Measurements from ENCODE around the gene ITGA4. TPM values are rescaled to one million over a fixed set of nuclear protein-coding genes. Genes with fewer than 3 reads are reported as not detected.
A peak's percentile ranks its signal among the peaks of the same experiment; 100 is the strongest.

ITGA4 gene
- total and polyA plus RNA-seq, 2 of the 13 experiments (the other 11 are each of a cell fraction or from before 2014, with no cell fraction given) = not detected

DNA sequence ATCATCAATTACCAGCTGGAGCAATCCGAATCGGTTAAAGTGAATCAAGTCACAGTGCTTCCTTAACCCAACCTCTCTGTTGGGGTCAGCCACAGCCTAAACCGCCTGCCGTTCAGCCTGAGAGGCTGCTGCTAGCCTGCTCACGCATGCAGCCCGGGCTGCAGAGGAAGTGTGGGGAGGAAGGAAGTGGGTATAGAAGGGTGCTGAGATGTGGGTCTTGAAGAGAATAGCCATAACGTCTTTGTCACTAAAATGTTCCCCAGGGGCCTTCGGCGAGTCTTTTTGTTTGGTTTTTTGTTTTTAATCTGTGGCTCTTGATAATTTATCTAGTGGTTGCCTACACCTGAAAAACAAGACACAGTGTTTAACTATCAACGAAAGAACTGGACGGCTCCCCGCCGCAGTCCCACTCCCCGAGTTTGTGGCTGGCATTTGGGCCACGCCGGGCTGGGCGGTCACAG, 496 bp upstream of the ITGA4 start:
- CTCF ChIA-PET (ENCODE audit: low intra/inter-chr PET ratio, low total read pairs) = interaction anchor here (1.2 kb wide), 1 partner anchor 352 kb away, joined by 5 read pairs; no protein-coding TSS in a partner anchor
- H4K20me1 ChIP-seq (ENCODE audit: insufficient read depth, low read length) = no peaks in the 10 kb centered on the region
- no peak for DNase-seq (ENCODE audit: low spot score)
- no peaks in the 10 kb centered on the region for H3K36me3 ChIP-seq (replicated peaks in 1 of 2; ENCODE audit: control insufficient read depth in 1 of 2, insufficient read depth in 2 of 2, low read length in 2 of 2)
- ATAC-seq = peak; percentile 42
- H3K9me3 ChIP-seq (ENCODE audit: low read length) = no peaks in the 10 kb centered on the region
- in situ Hi-C loops (cut with HindIII; ENCODE audit: extremely low pct_ligation_motif_present, low pct_unique_long_range_greater_than_20kb) = no loop called here
- WGBS (ENCODE audit: low lambda C conversion rate) = 44% methylated on average over 17 of the region's 17 CpGs
- H3K4me3 ChIP-seq (replicated peaks in 1 of 3; ENCODE audit: insufficient read depth in 1 of 3, low read depth in 2 of 3, low read length in 3 of 3) = no peak overlapping the region
- no peaks in the 10 kb centered on the region for H3K79me2 ChIP-seq (ENCODE audit: insufficient read depth, low read length)
- no peak overlapping the region for H2AFZ ChIP-seq (ENCODE audit: low read length)
- FAIRE-seq = no peak
- H3K4me1 ChIP-seq (ENCODE audit: insufficient read depth, low read length) = no peaks in the 10 kb centered on the region
- no TSS peak for BruUV-seq (replicated peaks)
- POLR2A ChIA-PET = no interaction called here
- H3K4me2 ChIP-seq (ENCODE audit: low read depth, low read length) = no peak overlapping the region
- no peak overlapping the region for H3K9ac ChIP-seq (ENCODE audit: insufficient read depth, low read depth, low read length)
- H3K27me3 ChIP-seq (ENCODE audit: control insufficient read depth in 1 of 2, insufficient read depth in 2 of 2, low read length in 2 of 2) = peaks cover 0 to 20% of the 10 kb centered on the region in 2 experiments; a peak in 2 of 5 replicates
- H3K27ac ChIP-seq (ENCODE audit: extremely low read length, insufficient read depth, low read length) = no peak overlapping the region
- intact Hi-C loops (cut with micrococcal nuclease; ENCODE audit: unreplicated experiment) = loop anchor here (2.0 to 5.0 kb wide), 2 partner anchors 52 to 936 kb away; no protein-coding TSS in a partner anchor
- TF ChIP-seq HES4 (CRISPR knock-in tag; IDR thresholded peaks at IDR 0.05; ENCODE audit: borderline replicate concordance) (no peak), THAP11 (CRISPR knock-in tag; IDR thresholded peaks at IDR 0.05) (no peak), ZNF235 (CRISPR knock-in tag; IDR thresholded peaks at IDR 0.05; ENCODE audit: borderline replicate concordance) (no peak), GFI1 (CRISPR knock-in tag; IDR thresholded peaks at IDR 0.05; ENCODE audit: borderline replicate concordance) (no peak), ETV5 (CRISPR knock-in tag; IDR thresholded peaks at IDR 0.05; ENCODE audit: borderline replicate concordance) (no peak), ERF (CRISPR knock-in tag; IDR thresholded peaks at IDR 0.05) (no peak), KLF15 (CRISPR knock-in tag; IDR thresholded peaks at IDR 0.05; ENCODE audit: borderline replicate concordance) (no peak), RXRA (CRISPR knock-in tag; IDR thresholded peaks at IDR 0.05) (no peak)
- TF ChIP-seq, protein P1, sequence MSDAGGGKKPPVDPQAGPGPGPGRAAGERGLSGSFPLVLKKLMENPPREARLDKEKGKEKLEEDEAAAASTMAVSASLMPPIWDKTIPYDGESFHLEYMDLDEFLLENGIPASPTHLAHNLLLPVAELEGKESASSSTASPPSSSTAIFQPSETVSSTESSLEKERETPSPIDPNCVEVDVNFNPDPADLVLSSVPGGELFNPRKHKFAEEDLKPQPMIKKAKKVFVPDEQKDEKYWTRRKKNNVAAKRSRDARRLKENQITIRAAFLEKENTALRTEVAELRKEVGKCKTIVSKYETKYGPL (CRISPR knock-in tag; IDR thresholded peaks at IDR 0.05) = no peak
- TF ChIP-seq, protein P2, sequence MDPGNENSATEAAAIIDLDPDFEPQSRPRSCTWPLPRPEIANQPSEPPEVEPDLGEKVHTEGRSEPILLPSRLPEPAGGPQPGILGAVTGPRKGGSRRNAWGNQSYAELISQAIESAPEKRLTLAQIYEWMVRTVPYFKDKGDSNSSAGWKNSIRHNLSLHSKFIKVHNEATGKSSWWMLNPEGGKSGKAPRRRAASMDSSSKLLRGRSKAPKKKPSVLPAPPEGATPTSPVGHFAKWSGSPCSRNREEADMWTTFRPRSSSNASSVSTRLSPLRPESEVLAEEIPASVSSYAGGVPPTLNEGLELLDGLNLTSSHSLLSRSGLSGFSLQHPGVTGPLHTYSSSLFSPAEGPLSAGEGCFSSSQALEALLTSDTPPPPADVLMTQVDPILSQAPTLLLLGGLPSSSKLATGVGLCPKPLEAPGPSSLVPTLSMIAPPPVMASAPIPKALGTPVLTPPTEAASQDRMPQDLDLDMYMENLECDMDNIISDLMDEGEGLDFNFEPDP (CRISPR knock-in tag; conservative IDR thresholded peaks at IDR 0.05) = no peak
- TF ChIP-seq, protein P3, sequence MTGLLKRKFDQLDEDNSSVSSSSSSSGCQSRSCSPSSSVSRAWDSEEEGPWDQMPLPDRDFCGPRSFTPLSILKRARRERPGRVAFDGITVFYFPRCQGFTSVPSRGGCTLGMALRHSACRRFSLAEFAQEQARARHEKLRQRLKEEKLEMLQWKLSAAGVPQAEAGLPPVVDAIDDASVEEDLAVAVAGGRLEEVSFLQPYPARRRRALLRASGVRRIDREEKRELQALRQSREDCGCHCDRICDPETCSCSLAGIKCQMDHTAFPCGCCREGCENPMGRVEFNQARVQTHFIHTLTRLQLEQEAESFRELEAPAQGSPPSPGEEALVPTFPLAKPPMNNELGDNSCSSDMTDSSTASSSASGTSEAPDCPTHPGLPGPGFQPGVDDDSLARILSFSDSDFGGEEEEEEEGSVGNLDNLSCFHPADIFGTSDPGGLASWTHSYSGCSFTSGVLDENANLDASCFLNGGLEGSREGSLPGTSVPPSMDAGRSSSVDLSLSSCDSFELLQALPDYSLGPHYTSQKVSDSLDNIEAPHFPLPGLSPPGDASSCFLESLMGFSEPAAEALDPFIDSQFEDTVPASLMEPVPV (CRISPR knock-in tag; IDR thresholded peaks at IDR 0.05) = no peak
- TF ChIP-seq, protein P4, sequence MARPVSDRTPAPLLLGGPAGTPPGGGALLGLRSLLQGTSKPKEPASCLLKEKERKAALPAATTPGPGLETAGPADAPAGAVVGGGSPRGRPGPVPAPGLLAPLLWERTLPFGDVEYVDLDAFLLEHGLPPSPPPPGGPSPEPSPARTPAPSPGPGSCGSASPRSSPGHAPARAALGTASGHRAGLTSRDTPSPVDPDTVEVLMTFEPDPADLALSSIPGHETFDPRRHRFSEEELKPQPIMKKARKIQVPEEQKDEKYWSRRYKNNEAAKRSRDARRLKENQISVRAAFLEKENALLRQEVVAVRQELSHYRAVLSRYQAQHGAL (CRISPR knock-in tag; IDR thresholded peaks at IDR 0.05; ENCODE audit: not compliant biosample characterization) = no peak
- TF ChIP-seq, protein P5, sequence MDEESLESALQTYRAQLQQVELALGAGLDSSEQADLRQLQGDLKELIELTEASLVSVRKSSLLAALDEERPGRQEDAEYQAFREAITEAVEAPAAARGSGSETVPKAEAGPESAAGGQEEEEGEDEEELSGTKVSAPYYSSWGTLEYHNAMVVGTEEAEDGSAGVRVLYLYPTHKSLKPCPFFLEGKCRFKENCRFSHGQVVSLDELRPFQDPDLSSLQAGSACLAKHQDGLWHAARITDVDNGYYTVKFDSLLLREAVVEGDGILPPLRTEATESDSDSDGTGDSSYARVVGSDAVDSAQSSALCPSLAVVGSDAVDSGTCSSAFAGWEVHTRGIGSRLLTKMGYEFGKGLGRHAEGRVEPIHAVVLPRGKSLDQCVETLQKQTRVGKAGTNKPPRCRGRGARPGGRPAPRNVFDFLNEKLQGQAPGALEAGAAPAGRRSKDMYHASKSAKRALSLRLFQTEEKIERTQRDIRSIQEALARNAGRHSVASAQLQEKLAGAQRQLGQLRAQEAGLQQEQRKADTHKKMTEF (CRISPR knock-in tag; IDR thresholded peaks at IDR 0.05) = no peak
- TF ChIP-seq, protein P6, sequence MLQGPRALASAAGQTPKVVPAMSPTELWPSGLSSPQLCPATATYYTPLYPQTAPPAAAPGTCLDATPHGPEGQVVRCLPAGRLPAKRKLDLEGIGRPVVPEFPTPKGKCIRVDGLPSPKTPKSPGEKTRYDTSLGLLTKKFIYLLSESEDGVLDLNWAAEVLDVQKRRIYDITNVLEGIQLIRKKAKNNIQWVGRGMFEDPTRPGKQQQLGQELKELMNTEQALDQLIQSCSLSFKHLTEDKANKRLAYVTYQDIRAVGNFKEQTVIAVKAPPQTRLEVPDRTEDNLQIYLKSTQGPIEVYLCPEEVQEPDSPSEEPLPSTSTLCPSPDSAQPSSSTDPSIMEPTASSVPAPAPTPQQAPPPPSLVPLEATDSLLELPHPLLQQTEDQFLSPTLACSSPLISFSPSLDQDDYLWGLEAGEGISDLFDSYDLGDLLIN (CRISPR knock-in tag; IDR thresholded peaks at IDR 0.05; ENCODE audit: borderline replicate concordance) = no peak
- TF ChIP-seq, protein P7, sequence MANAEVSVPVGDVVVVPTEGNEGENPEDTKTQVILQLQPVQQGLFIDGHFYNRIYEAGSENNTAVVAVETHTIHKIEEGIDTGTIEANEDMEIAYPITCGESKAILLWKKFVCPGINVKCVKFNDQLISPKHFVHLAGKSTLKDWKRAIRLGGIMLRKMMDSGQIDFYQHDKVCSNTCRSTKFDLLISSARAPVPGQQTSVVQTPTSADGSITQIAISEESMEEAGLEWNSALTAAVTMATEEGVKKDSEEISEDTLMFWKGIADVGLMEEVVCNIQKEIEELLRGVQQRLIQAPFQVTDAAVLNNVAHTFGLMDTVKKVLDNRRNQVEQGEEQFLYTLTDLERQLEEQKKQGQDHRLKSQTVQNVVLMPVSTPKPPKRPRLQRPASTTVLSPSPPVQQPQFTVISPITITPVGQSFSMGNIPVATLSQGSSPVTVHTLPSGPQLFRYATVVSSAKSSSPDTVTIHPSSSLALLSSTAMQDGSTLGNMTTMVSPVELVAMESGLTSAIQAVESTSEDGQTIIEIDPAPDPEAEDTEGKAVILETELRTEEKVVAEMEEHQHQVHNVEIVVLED (CRISPR knock-in tag; IDR thresholded peaks at IDR 0.05; ENCODE audit: borderline replicate concordance) = no peak

Measured in HepG2 (cell line).